Left kidney (tissue), 2 donors: ENCODE measurements around the gene SLC48A1. TPM values are rescaled to one million over a fixed set of nuclear protein-coding genes. Genes with fewer than 3 reads are reported as not detected.

Experiments
- DNase-seq: peaks from one replicate; pipeline ENCODE4 v3.0.0-alpha.2; 2013
- polyA plus RNA-seq: library from polyadenylated mRNA; unstranded; fragments of 120-200 nt; gene quantifications from one replicate; pipeline ENCODE4 v1.2.1, GENCODE V29; 2013; ENCODE audit not compliant: insufficient read length

Gene SLC48A1
- polyA plus RNA-seq, 1 donor, result 57.5 TPM

DNA sequence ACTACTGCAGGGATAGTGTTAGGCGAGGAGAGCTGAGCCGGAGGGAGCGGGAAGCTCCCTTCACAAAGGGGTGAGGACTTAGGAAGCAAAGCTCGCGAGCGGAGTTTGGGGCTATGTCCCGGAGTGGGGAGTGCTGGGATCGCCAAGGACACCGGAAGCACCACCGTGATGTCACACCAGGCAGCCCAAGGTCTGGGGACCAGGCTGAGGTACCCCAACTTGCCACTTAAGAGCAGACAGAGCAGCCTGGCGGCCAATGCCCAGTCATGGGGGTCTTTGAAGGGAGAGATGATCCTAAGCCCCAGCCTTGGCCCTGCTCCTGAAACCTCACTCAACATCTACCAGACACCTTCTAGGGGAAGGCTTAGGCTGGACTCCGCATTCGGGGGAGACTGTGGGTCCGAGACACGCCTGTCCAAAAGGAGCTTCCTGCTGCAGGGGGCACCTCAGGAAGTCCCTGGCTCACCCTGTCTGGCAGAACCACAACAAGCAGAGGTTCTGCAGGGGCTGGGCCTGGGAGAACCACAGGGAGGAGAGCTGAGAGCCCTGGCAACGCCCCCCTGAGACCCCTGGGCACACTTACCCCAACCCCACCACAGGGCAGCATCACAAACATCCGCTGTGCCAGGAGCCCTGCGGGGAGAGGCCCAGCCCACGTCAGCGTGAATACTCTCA lies 17.8 kb downstream of the SLC48A1 start:
- DNase-seq, result no peak

DNA sequence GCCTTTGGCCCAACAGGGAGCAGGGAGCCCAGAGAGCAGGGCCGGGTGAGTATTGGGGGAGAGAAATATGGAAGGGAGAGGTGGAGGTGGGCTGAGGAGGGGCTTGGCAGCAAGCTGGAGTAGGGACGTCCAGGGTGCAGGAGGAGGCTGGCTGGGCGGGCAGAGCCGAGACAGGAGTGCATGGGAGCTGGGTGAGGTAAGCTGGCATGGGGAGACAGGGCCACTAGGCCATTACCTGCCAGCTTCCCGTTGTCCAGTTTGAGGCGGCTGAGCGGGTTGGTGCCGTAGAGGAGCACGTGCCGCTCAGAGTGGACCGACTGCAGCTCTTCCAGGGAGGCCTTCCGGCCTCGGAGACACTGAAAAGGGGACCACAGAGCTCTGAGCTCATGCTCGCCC lies 18.3 kb downstream of the SLC48A1 start:
- DNase-seq, result no peak

GRCh38 chr12:47791874-47792273 lies 18.8 kb downstream of the SLC48A1 start:
- DNase-seq, result no peak

- no peak for DNase-seq
Observed at GRCh38 chr12:47793015-47793681, 20.1 kb downstream of the SLC48A1 start.

GRCh38 chr12:47794679-47795078 lies 21.6 kb downstream of the SLC48A1 start:
- DNase-seq, result no peak

GRCh38 chr12:47795121-47795813 lies 22.2 kb downstream of the SLC48A1 start:
- DNase-seq, result no peak

GRCh38 chr12:47795814-47796411 lies 22.9 kb downstream of the SLC48A1 start:
- DNase-seq, result no peak

DNA sequence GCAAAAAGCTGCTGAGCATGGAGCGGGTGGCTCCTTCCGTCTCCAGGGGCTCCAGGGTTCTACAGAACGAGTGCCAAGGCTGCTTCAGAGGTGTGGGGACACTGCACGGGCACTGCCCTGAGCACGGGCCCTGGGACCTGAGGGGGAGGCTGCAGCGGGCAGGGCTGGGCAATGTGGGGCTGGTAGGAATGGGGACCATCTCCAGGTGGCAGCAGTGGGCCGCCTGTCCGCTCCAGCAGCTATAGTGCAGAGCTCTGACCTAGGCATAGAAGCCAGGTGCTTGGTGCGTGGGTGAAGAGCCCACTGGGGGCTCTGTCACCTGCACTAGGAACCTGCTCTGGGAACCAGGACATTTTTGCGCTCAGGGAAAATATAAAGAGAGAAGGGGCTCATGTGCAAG lies 24.4 kb downstream of the SLC48A1 start:
- no peak for DNase-seq

DNA sequence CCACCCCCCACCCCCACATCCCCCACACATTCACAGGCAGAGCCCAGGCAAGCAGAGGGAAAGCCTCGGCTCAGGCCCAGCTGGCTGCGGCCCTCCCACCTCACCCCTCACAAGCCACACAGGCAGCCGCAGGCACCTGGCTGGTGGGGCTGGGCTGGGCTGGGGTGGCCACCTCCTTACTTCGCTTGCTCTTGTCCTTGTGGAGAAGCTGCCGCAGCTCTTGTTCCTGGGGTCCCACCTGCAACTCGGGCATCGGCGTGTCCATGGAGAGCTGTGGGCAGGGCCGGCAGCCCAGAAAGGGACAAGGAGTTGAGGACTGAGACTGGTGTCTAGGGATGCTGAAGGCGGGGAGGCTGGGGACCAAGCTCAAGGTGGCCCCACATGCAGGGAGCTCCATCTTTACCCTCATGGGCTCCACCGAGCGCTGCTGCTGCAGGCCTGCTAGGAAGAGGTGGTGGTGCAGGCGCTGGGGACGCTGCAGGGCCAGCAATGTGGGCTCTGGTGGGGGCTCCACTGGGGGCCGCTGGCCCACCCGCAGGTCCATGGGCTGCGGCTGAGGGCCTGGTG lies 25.4 kb downstream of the SLC48A1 start:
- no peak for DNase-seq

- no peak for DNase-seq
Observed at GRCh38 chr12:47799357-47799955, 26.4 kb downstream of the SLC48A1 start.

DNA sequence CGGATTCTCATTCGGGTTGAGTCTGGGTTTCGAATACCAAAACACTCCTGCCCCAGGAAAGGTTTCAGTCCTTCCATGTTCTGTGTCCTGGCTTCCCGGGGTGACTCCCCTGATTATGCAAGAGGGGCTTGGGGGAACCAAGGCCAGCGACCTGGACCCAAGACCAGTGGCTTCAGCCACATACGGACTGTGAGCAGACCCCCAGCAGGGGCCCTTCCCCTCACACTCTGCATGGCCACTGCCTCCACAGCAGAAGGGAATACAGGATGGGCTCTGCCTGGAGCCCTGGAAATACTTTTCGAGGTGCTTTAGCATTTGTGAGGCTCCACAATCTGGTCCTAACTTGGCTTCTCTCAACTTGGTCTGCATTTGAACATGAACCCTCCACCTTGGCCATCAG lies 27.5 kb downstream of the SLC48A1 start:
- no peak for DNase-seq

GRCh38 chr12:47801170-47801903 lies 28.3 kb downstream of the SLC48A1 start:
- DNase-seq, result no peak

DNA sequence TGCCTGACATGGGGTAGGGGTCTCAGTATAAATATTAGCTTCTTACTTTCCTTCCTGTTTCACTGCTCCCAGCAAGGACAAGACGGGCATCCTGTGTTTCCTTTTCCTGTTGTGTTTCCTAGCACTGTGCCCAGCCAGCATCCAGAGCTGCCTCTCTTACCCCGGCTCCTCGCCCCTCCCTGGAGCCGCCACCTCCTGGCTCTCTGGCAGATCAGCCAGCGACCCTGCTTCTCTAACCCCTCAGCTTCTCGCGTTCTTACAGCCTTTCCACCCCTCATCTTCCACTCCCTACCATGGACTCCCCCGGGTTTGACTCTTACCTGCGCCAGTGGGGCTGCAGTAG lies 28.8 kb downstream of the SLC48A1 start:
- no peak for DNase-seq

GRCh38 chr12:47802312-47802711 lies 29.3 kb downstream of the SLC48A1 start:
- no peak for DNase-seq

- DNase-seq, result no peak
Observed at GRCh38 chr12:47803191-47803875, 30.3 kb downstream of the SLC48A1 start.

DNA sequence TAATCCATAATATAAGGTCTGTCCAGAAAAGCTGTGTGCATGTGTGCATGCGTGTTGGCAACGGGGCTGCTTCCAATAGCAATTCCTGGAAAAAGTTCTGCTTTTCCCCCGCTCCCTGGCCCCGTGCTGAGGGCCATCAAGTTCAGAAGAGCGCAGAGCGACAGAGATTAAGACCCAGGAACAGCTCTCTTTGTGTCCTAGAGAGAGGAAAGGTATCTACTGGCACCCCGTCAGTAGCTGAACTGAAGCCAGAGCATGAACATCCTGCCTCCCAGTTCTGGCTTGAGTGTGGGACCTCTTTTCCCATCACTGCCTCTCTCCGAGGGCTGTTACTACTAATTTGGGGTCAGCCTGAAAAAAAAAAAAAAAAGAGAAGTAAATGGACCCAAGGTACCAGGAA lies 31.1 kb downstream of the SLC48A1 start:
- DNase-seq, result no peak

- DNase-seq, result no peak
Observed at GRCh38 chr12:47805417-47805816, 32.4 kb downstream of the SLC48A1 start.

DNA sequence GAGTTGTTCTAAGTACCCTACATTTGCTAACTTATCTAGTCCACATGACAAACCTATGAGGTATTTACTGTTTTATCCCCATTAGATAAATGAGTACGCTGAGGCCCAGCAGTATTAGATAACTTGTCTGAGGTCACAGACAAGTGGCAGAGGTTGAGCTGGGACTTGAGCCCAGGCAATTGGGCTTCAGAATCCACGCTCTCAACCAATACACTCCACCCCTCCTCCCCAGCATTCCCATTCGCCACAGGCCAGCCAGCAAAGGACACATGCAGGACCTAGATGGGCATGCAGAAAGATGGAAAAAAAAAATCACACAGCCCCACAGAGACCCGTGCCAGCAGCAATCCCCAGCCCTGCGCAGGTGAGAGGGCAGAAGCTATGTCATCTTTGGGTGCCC lies 34.3 kb downstream of the SLC48A1 start:
- DNase-seq, result no peak

DNA sequence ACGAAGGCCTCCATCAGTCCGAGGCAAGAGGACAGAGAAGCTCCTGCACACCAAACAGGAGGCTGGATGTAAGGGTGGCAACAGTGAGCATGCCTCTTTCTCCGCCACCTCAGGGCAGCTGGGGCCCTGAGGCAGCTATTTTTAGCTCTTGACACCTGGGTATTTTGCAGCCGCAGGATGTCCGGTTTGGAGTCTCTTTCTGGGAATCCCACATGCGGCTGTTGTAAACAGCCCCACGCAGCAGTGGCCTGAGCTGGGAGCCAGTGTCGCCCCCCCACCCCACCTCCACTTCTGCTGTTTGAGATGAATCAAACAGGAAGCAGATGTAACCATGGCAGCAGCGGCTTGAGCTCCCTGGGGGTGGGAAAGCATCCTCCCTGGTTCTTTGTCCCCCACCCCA lies 35.0 kb downstream of the SLC48A1 start:
- DNase-seq, result no peak

GRCh38 chr12:47808574-47809365 lies 35.7 kb downstream of the SLC48A1 start:
- DNase-seq, result no peak
